Midbrain (tissue), 1 donor: ENCODE data around the gene JMJD1C.

Experiments used
- DNase-seq: peaks from one replicate; lab custom pipeline; 2025; lab: John Stamatoyannopoulos, UW

Gene JMJD1C

GRCh38 chr10:63436225-63436624, 29.6 kb downstream of the JMJD1C start:
- no peak for DNase-seq

- DNase-seq = no peak
These were observed 30.6 kb downstream of the JMJD1C start for GRCh38 chr10:63434866-63435854.

GRCh38 chr10:63431962-63432797, 33.6 kb downstream of the JMJD1C start:
- no peak for DNase-seq

- DNase-seq = no peak
These were observed 34.8 kb downstream of the JMJD1C start for GRCh38 chr10:63430999-63431356.

- no peak for DNase-seq
These were observed 35.4 kb downstream of the JMJD1C start for GRCh38 chr10:63430091-63430998.

GRCh38 chr10:63429281-63429680, 36.5 kb downstream of the JMJD1C start:
- no peak for DNase-seq

- no peak for DNase-seq
These were observed 38.8 kb downstream of the JMJD1C start for GRCh38 chr10:63427013-63427412.

- no peak for DNase-seq
These were observed 40.3 kb downstream of the JMJD1C start for GRCh38 chr10:63425512-63425911.

GRCh38 chr10:63424576-63424975, 41.2 kb downstream of the JMJD1C start:
- no peak for DNase-seq

GRCh38 chr10:63423494-63423893, 42.3 kb downstream of the JMJD1C start:
- DNase-seq = no peak

GRCh38 chr10:63421591-63421990, 44.2 kb downstream of the JMJD1C start:
- no peak for DNase-seq

GRCh38 chr10:63416376-63416775, 49.4 kb downstream of the JMJD1C start:
- DNase-seq = no peak

GRCh38 chr10:63415640-63416244, 50.0 kb downstream of the JMJD1C start:
- no peak for DNase-seq

GRCh38 chr10:63414481-63415260, 51.1 kb downstream of the JMJD1C start:
- DNase-seq = no peak

GRCh38 chr10:63413429-63413828, 52.3 kb downstream of the JMJD1C start:
- no peak for DNase-seq

- DNase-seq = no peak
These were observed 53.5 kb downstream of the JMJD1C start for GRCh38 chr10:63412304-63412703.

GRCh38 chr10:63410633-63411032, 55.1 kb downstream of the JMJD1C start:
- DNase-seq = no peak

- no peak for DNase-seq
These were observed 56.2 kb downstream of the JMJD1C start for GRCh38 chr10:63409465-63410027.

- DNase-seq = no peak
These were observed 58.6 kb downstream of the JMJD1C start for GRCh38 chr10:63407136-63407662.
